Adrenal gland (tissue), 12 donors: ENCODE results near the gene PTPN14. TPM values are rescaled to one million over a fixed set of nuclear protein-coding genes. Genes with fewer than 3 reads are reported as not detected.

Source experiments
- DNase-seq, 7 donors: peaks; one replicate each; pipeline ENCODE4 v3.0.0-alpha.2; 2019 to 2020
- H3K27ac ChIP-seq, 5 donors: fragments of 200-600 bp; sonication (generic) in 4 of 5; 1 replicate in 3 of 5; 2 replicates in 2 of 5; pipeline versions ENCODE4 v1.5.1 to v1.8.0; 2016 to 2020; ENCODE audit warnings: mild to moderate bottlenecking in 1 of 5
- H3K27me3 ChIP-seq: fragments of 200-600 bp; 2 replicates; pipeline ENCODE4 v1.8.0; 2021
- H3K36me3 ChIP-seq, 2 donors: fragments of 200-600 bp; replicated peaks in 1 of 2; 1 replicate in 1 of 2; 2 replicates in 1 of 2; pipeline versions ENCODE4 v1.5.1 to v1.8.0; 2018 to 2022
- H3K4me1 ChIP-seq, 2 donors: fragments of 200-600 bp; replicated peaks in 1 of 2; 1 replicate in 1 of 2; 2 replicates in 1 of 2; pipeline versions ENCODE4 v1.5.1 to v1.8.0; 2018 to 2021
- H3K4me3 ChIP-seq, 4 donors: fragments of 200-600 bp; sonication (generic) in 3 of 4; one replicate each; pipeline ENCODE4 v1.5.1; 2016 to 2018
- H3K9me3 ChIP-seq, 3 donors: fragments of 200-600 bp; sonication (generic) in 1 of 3; replicated peaks in 1 of 3; 1 replicate in 2 of 3; 2 replicates in 1 of 3; pipeline versions ENCODE4 v1.5.1 to v1.8.0; 2016 to 2021
- CTCF ChIP-seq, 6 experiments: fragments of 450-650 bp in 4 of 6; fragments of 200-600 bp in 2 of 6; sonication (generic) in 1 of 6; IDR thresholded peaks; 1 replicate in 5 of 6; 2 replicates in 1 of 6; pipeline versions ENCODE4 v1.5.1 to v1.8.0; 2016 to 2021; ENCODE audit warnings: antibody characterized with exemption in 6 of 6, mild to moderate bottlenecking in 2 of 6, moderate library complexity in 1 of 6
- POLR2A ChIP-seq, 2 donors: fragments of 450-650 bp; IDR thresholded peaks; one replicate each; pipeline ENCODE4 v1.6.1; 2017; ENCODE audit warnings: antibody characterized with exemption in 2 of 2, mild to moderate bottlenecking in 2 of 2, moderate library complexity in 1 of 2
- WGBS, 4 donors: extraction: QIAGEN DNeasy Blood & Tissue Kit in 2 of 4; methylation state at CpG; one replicate each; pipeline versions ENCODE4 v1.1.5 to v1.1.7; 2013 to 2017; 5-methylcytosine and 5-hydroxymethylcytosine counted together
- intact Hi-C, 2 donors: fragments of 100-400 bp; cut with DNase I; formaldehyde crosslinking; loops; one replicate each; pipeline versions ENCODE4 v1.14.1 to v1.15.0; 2022 to 2023
- polyA plus RNA-seq, 3 donors: library from polyadenylated mRNA; stranded (reverse); fragments of 200-250 nt in 2 of 3; fragments of 350-450 nt in 1 of 3; fragmentation: Illumina TruSeq in 1 of 3; extraction: RNeasy Lipid Tissue Mini Kit (QIAGEN cat#74804) in 1 of 3; gene quantifications; one replicate each; pipeline ENCODE4 v1.2.3, GENCODE V29; 2013 to 2014
- total RNA-seq, 9 donors: library from RNA; depleted of rRNA in 4 of 9; stranded (reverse); fragments of >200 nt in 4 of 9; fragments of 120-200 nt in 1 of 9; fragmentation: NEBNext Ultra II Directional in 1 of 9; extraction: Animal tissue kit (Norgen Biotek cat#: 25700) in 1 of 9; gene quantifications; one replicate each; pipeline versions ENCODE4 v1.1.0 to v1.2.4, GENCODE V29; 2013 to 2023
- donor health status: healthy with polysubstance abuse.
- donor health status: Bipolar disorder and iron deficiency.
- donor health status: DM: yes; HTN: yes; CAD: no.
- donor health status: DM: no; HTN: no; CAD: no.
- donor health status: DM: no; HTN: no; CAD: no.
- donor health status: DM: yes; HTN: yes; CAD: no.

The PTPN14 gene
- total and polyA plus RNA-seq, 12 donors = 7.9 to 96.2 (median 32.0) TPM

GRCh38 chr1:214416858-214417257 lies 134.5 kb downstream of the PTPN14 start:
- H3K36me3 ChIP-seq = no peaks in the 10 kb centered on the region
- no peaks in the 10 kb centered on the region for H3K9me3 ChIP-seq
- no peak for DNase-seq
- H3K4me1 ChIP-seq = peaks cover 0 to 8% of the 10 kb centered on the region in 2 donors
- H3K27ac ChIP-seq = peak overlapping the region in 1 of 5 donors; percentile 18
- no peak for TF ChIP-seq POLR2A (IDR thresholded peaks at IDR 0.05)
- no peak for TF ChIP-seq CTCF (IDR thresholded peaks at IDR 0.05)
- WGBS, 4 donors = 68 to 96% (median 87%) methylated on average over 2 of the region's 2 CpGs
- H3K27me3 ChIP-seq = no peaks in the 10 kb centered on the region
- no peak overlapping the region for H3K4me3 ChIP-seq
- intact Hi-C loops = no loop called here

- no peak overlapping the region for H3K4me3 ChIP-seq
- WGBS, 4 donors = 61 to 72% (median 68%) methylated on average over 2 of the region's 2 CpGs
- no peaks in the 10 kb centered on the region for H3K27me3 ChIP-seq
- intact Hi-C loops = no loop called here
- no peaks in the 10 kb centered on the region for H3K9me3 ChIP-seq
- H3K36me3 ChIP-seq = no peaks in the 10 kb centered on the region
- TF ChIP-seq POLR2A (IDR thresholded peaks at IDR 0.05) = no peak
- peaks cover 0 to 8% of the 10 kb centered on the region in 2 donors for H3K4me1 ChIP-seq
- peak overlapping the region in 1 of 5 donors; percentile 18 for H3K27ac ChIP-seq
- no peak for DNase-seq
Observed at GRCh38 chr1:214416417-214416816, 135.0 kb downstream of the PTPN14 start.

GRCh38 chr1:214415131-214415530 lies 136.3 kb downstream of the PTPN14 start:
- intact Hi-C loops = no loop called here
- H3K27ac ChIP-seq = no peak overlapping the region

GRCh38 chr1:214414691-214415090 lies 136.7 kb downstream of the PTPN14 start:
- Histone ChIP-seq H3K4me3 (no peak overlapping the region), H3K27ac (no peak overlapping the region), H3K36me3 (no peaks in the 10 kb centered on the region), H3K27me3 (no peaks in the 10 kb centered on the region), H3K9me3 (no peaks in the 10 kb centered on the region), H3K4me1 (peaks cover 0 to 8% of the 10 kb centered on the region in 2 donors)
- intact Hi-C loops = no loop called here
- DNase-seq = no peak
- 90 to 95% (median 93%) methylated on average over 4 of the region's 4 CpGs for WGBS, 4 donors
- no peak for TF ChIP-seq POLR2A (IDR thresholded peaks at IDR 0.05)
- no peak for TF ChIP-seq CTCF (IDR thresholded peaks at IDR 0.05)

More at GRCh38 chr1:214415131-214415530, 136.3 kb downstream of the PTPN14 start:
- WGBS, 4 donors = 86 to 94% (median 89%) methylated on average over 5 of the region's 5 CpGs
- Histone ChIP-seq H3K27me3 (no peaks in the 10 kb centered on the region), H3K4me3 (no peak overlapping the region), H3K36me3 (no peaks in the 10 kb centered on the region), H3K4me1 (peaks cover 0 to 8% of the 10 kb centered on the region in 2 donors), H3K9me3 (no peaks in the 10 kb centered on the region)
- no peak for TF ChIP-seq POLR2A (IDR thresholded peaks at IDR 0.05)
- TF ChIP-seq CTCF (IDR thresholded peaks at IDR 0.05) = no peak
- no peak for DNase-seq

- no peak for DNase-seq
- peaks cover 0 to 8% of the 10 kb centered on the region in 2 donors for H3K4me1 ChIP-seq
- no peaks in the 10 kb centered on the region for H3K36me3 ChIP-seq
- no peak overlapping the region for H3K27ac ChIP-seq
- intact Hi-C loops = no loop called here
- no peaks in the 10 kb centered on the region for H3K27me3 ChIP-seq
- H3K4me3 ChIP-seq = no peak overlapping the region
- TF ChIP-seq POLR2A (IDR thresholded peaks at IDR 0.05) (no peak), CTCF (IDR thresholded peaks at IDR 0.05) (no peak)
- H3K9me3 ChIP-seq = no peaks in the 10 kb centered on the region
Observed at GRCh38 chr1:214413315-214413714, 138.1 kb downstream of the PTPN14 start.
